Right lobe of liver (tissue), 4 donors: ENCODE results near the gene TUBE1.

ENCODE experiments used
- CTCF ChIP-seq, 4 donors: fragments of 200-600 bp in 3 of 4; fragments of 450-650 bp in 1 of 4; IDR thresholded peaks; one replicate each; pipeline versions ENCODE4 v1.5.1 to v1.8.0; 2016 to 2022; ENCODE audit warnings: antibody characterized with exemption in 4 of 4, mild to moderate bottlenecking in 2 of 4
- POLR2A ChIP-seq: fragments of 450-650 bp; IDR thresholded peaks from one replicate; pipeline ENCODE4 v1.6.1; 2017; ENCODE audit warnings: antibody characterized with exemption, mild to moderate bottlenecking
- donor health status: DM: no; HTN: no; CAD: no.
- donor health status: DM: no; HTN: no; CAD: no.
- donor health status: DM: no; HTN: yes; CAD: no.

- TF ChIP-seq CTCF (IDR thresholded peaks at IDR 0.05): no peak
- TF ChIP-seq POLR2A: no peak
Measured at GRCh38 chr6:112062966-112063365, 24.3 kb downstream of the TUBE1 start.
